Measurements from ENCODE around the gene TMEM178B.

Gene TMEM178B

GRCh38 chr7:141528399-141528798 lies 454.5 kb downstream of the TMEM178B start:
- no peak for DNase-seq (ENCODE audit: low read depth in 2 of 2)
